ENCODE results near the gene CDKN1C.
"Not testable (repeated sequence)": the region's sequence is repeated elsewhere in the genome, so short reads cannot be mapped to it uniquely, and the experiment has no call there.

- TF ChIP-seq POLR2A (IDR thresholded peaks at IDR 0.05; ENCODE audit: low read length); GATA1 (IDR thresholded peaks at IDR 0.05; ENCODE audit: low read depth, low read length): not testable (repeated sequence)
Observed at GRCh38 chr11:2905299-2905698, 19.7 kb upstream of the CDKN1C start.
